ENCODE results near the gene NCAPG2. TPM values are rescaled to one million over a fixed set of nuclear protein-coding genes. Genes with fewer than 3 reads are reported as not detected.

NCAPG2 gene
- total RNA-seq, 2 experiments from 2014 or later, result 145 to 149 TPM

GRCh38 chr7:158613481-158613880, 91.1 kb downstream of the NCAPG2 start:
- no peak overlapping the region for H3K4me3 Mint-ChIP-seq
- DNase-seq, result no peak
- ChIA-PET POLR2A (interaction anchor here (0.6 to 0.9 kb wide), 2 partner anchors 32 to 42 kb away, joined by 3 read pairs; no protein-coding TSS in a partner anchor), CTCF (interaction anchor here (1.1 kb wide), 1 partner anchor 34 kb away, joined by 3 read pairs; no protein-coding TSS in a partner anchor)
- H3K27ac Mint-ChIP-seq, result no peak overlapping the region
- H3K9me3 Mint-ChIP-seq, result no peaks in the 10 kb centered on the region
- peaks cover 15% of the 10 kb centered on the region for H3K36me3 Mint-ChIP-seq
- intact Hi-C loops (cut with micrococcal nuclease), result no loop called here
- peaks cover 11% of the 10 kb centered on the region for H3K4me1 Mint-ChIP-seq (ENCODE audit: low read depth)
- H3K27me3 Mint-ChIP-seq, result no peaks in the 10 kb centered on the region

GRCh38 chr7:158612546-158612945, 92.1 kb downstream of the NCAPG2 start:
- DNase-seq, result no peak
- ChIA-PET POLR2A (interaction anchor here (0.9 kb wide), 1 partner anchor 43 kb away, joined by 3 read pairs; no protein-coding TSS in a partner anchor), CTCF (no interaction called here)
- Mint-ChIP-seq H3K4me1 (ENCODE audit: low read depth) (peaks cover 11% of the 10 kb centered on the region), H3K9me3 (no peaks in the 10 kb centered on the region), H3K4me3 (no peak overlapping the region), H3K36me3 (peaks cover 10% of the 10 kb centered on the region), H3K27me3 (no peaks in the 10 kb centered on the region), H3K27ac (no peak overlapping the region)
- intact Hi-C loops (cut with micrococcal nuclease), result no loop called here

- no peak overlapping the region for H3K4me3 Mint-ChIP-seq
- intact Hi-C loops (cut with micrococcal nuclease), result no loop called here
- H3K4me1 Mint-ChIP-seq (ENCODE audit: low read depth), result peaks cover 11% of the 10 kb centered on the region
- H3K27ac Mint-ChIP-seq, result no peak overlapping the region
- H3K36me3 Mint-ChIP-seq, result peaks cover 15% of the 10 kb centered on the region
- no peaks in the 10 kb centered on the region for H3K27me3 Mint-ChIP-seq
- no peaks in the 10 kb centered on the region for H3K9me3 Mint-ChIP-seq
- CTCF ChIA-PET, result no interaction called here
- no peak for DNase-seq
- POLR2A ChIA-PET, result no interaction called here
Measured at GRCh38 chr7:158611541-158611940, 93.1 kb downstream of the NCAPG2 start.

- Mint-ChIP-seq H3K27ac (no peak overlapping the region), H3K4me3 (no peak overlapping the region), H3K36me3 (peaks cover 14% of the 10 kb centered on the region), H3K9me3 (no peaks in the 10 kb centered on the region), H3K27me3 (no peaks in the 10 kb centered on the region), H3K4me1 (ENCODE audit: low read depth) (peaks cover 11% of the 10 kb centered on the region)
- DNase-seq, result no peak
- ChIA-PET POLR2A (no interaction called here), CTCF (interaction anchor here (1.2 kb wide), 1 partner anchor 38 kb away, joined by 3 read pairs; no protein-coding TSS in a partner anchor)
- intact Hi-C loops (cut with micrococcal nuclease), result no loop called here
Measured at GRCh38 chr7:158609313-158609974, 95.2 kb downstream of the NCAPG2 start.

- CTCF ChIA-PET, result no interaction called here
- no peaks in the 10 kb centered on the region for H3K9me3 Mint-ChIP-seq
Measured at GRCh38 chr7:158607563-158607962, 97.0 kb downstream of the NCAPG2 start.

GRCh38 chr7:158606671-158607424, 97.8 kb downstream of the NCAPG2 start:
- peaks cover 9% of the 10 kb centered on the region for H3K4me1 Mint-ChIP-seq (ENCODE audit: low read depth)
- ChIA-PET POLR2A (no interaction called here), CTCF (no interaction called here)
- H3K27ac Mint-ChIP-seq, result no peak overlapping the region
- peaks cover 10% of the 10 kb centered on the region for H3K36me3 Mint-ChIP-seq
- no peaks in the 10 kb centered on the region for H3K9me3 Mint-ChIP-seq
- no peaks in the 10 kb centered on the region for H3K27me3 Mint-ChIP-seq
- intact Hi-C loops (cut with micrococcal nuclease), result no loop called here
- no peak for DNase-seq
- H3K4me3 Mint-ChIP-seq, result no peak overlapping the region

More at GRCh38 chr7:158607563-158607962, 97.0 kb downstream of the NCAPG2 start:
- no peak overlapping the region for H3K27ac Mint-ChIP-seq
- H3K4me3 Mint-ChIP-seq, result no peak overlapping the region
- no peak for DNase-seq
- peaks cover 14% of the 10 kb centered on the region for H3K36me3 Mint-ChIP-seq
- H3K27me3 Mint-ChIP-seq, result no peaks in the 10 kb centered on the region
- POLR2A ChIA-PET, result no interaction called here
- intact Hi-C loops (cut with micrococcal nuclease), result no loop called here
- H3K4me1 Mint-ChIP-seq (ENCODE audit: low read depth), result peaks cover 9% of the 10 kb centered on the region

GRCh38 chr7:158606129-158606528, 98.5 kb downstream of the NCAPG2 start:
- Mint-ChIP-seq H3K27me3 (no peaks in the 10 kb centered on the region), H3K27ac (no peak overlapping the region), H3K9me3 (no peaks in the 10 kb centered on the region), H3K4me1 (ENCODE audit: low read depth) (peaks cover 16% of the 10 kb centered on the region), H3K36me3 (peaks cover 6% of the 10 kb centered on the region), H3K4me3 (no peak overlapping the region)
- ChIA-PET POLR2A (no interaction called here), CTCF (no interaction called here)
- intact Hi-C loops (cut with micrococcal nuclease), result no loop called here
- no peak for DNase-seq

- H3K4me1 Mint-ChIP-seq (ENCODE audit: low read depth), result peaks cover 16% of the 10 kb centered on the region
- peaks cover 6% of the 10 kb centered on the region for H3K36me3 Mint-ChIP-seq
- intact Hi-C loops (cut with micrococcal nuclease), result no loop called here
- no peak overlapping the region for H3K4me3 Mint-ChIP-seq
- H3K9me3 Mint-ChIP-seq, result no peaks in the 10 kb centered on the region
- ChIA-PET POLR2A (no interaction called here), CTCF (no interaction called here)
- no peak for DNase-seq
- H3K27me3 Mint-ChIP-seq, result no peaks in the 10 kb centered on the region
- H3K27ac Mint-ChIP-seq, result no peak overlapping the region
Measured at GRCh38 chr7:158603773-158604755, 100.5 kb downstream of the NCAPG2 start.

GRCh38 chr7:158602905-158603772, 101.5 kb downstream of the NCAPG2 start:
- POLR2A ChIA-PET, result no interaction called here
- Mint-ChIP-seq H3K27ac (no peak overlapping the region), H3K9me3 (no peaks in the 10 kb centered on the region), H3K27me3 (no peaks in the 10 kb centered on the region), H3K36me3 (peaks cover 6% of the 10 kb centered on the region), H3K4me1 (ENCODE audit: low read depth) (peaks cover 16% of the 10 kb centered on the region), H3K4me3 (no peak overlapping the region)
- peak; percentile 48 for DNase-seq
- CTCF ChIA-PET, result no interaction called here
- intact Hi-C loops (cut with micrococcal nuclease), result no loop called here

GRCh38 chr7:158602041-158602440, 102.6 kb downstream of the NCAPG2 start:
- intact Hi-C loops (cut with micrococcal nuclease), result no loop called here
- Mint-ChIP-seq H3K27me3 (no peaks in the 10 kb centered on the region), H3K27ac (no peak overlapping the region), H3K4me1 (ENCODE audit: low read depth) (peaks cover 16% of the 10 kb centered on the region), H3K4me3 (no peak overlapping the region), H3K9me3 (no peaks in the 10 kb centered on the region), H3K36me3 (peaks cover 5% of the 10 kb centered on the region)
- ChIA-PET CTCF (no interaction called here), POLR2A (no interaction called here)
- DNase-seq, result no peak

- Mint-ChIP-seq H3K27me3 (no peaks in the 10 kb centered on the region), H3K27ac (no peak overlapping the region), H3K36me3 (no peaks in the 10 kb centered on the region), H3K4me1 (ENCODE audit: low read depth) (peaks cover 16% of the 10 kb centered on the region), H3K4me3 (no peak overlapping the region), H3K9me3 (no peaks in the 10 kb centered on the region)
- ChIA-PET POLR2A (no interaction called here), CTCF (no interaction called here)
- DNase-seq, result no peak
- intact Hi-C loops (cut with micrococcal nuclease), result loop anchor here (1.0 kb wide), 1 partner anchor 55 kb away; no protein-coding TSS in a partner anchor
Measured at GRCh38 chr7:158601090-158601489, 103.5 kb downstream of the NCAPG2 start.

Measured in activated CD4-positive, alpha-beta memory T cell treated with anti-CD3 and anti-CD28 coated beads for 36 hours (primary cell).